Ramos (cell line): ENCODE data around the gene EIF2AK3.

Experiments used
- in situ Hi-C: fragments of 300-500 bp; cut with MboI; formaldehyde crosslinking; loops from one replicate; pipeline ENCODE4 v1.14.3; 2022; ENCODE audit warnings: low sequenced_read_pairs; ENCODE audit not compliant: unreplicated experiment

The EIF2AK3 gene

DNA sequence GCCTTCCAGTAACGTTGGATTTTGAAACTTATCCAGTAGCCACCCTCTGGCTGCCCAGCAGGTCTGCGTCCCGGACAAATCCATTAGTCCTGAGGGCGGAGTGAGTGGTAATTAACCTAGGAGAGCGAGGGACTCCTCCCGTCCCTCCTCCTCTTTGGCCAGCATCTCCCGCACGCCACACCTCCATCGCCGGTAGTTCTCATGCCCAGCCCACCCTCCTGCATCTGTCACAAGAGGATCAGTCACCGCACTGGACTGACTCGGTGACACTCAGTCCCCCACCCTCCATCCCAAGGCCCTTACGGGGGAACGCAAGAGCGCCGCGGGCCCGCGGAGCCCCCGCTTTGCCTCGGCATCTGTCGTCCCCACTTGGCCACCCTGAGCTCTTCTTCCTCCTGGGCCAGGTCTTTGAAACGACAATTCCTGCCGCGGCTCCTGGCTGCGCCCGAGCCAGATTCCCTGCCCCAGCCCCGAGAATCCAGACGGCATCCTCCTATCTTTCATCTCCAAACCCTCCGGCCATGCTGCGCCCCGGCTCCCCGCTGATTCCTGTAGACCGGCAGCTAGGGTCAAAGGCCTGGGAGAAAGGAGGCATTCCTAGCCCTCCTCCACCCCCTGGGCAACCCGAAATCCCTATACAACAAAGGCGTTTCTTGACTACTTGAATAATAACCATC is 77.5 kb downstream of the EIF2AK3 start:
- in situ Hi-C loops = loop anchor here (10.0 kb wide), 1 partner anchor 1295 kb away; no protein-coding TSS in a partner anchor

DNA sequence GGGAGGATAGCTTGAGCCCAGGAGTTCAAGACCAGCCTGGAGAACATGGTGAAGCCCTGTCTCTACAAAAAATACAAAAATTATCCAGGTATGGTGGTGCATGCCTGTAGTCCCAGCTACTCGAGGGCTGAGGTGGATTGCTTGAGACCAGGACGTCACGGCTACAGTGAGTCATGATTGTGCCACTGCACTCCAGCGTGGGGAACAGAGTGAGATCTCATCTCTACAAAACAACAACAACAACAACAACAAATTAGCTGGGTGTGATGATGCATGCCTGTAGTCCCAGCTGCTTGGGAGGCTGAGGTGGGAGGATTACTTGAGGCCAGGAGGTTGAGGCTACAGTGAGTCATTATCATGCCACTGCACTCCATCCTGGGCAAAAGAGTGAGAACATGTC is 81.0 kb downstream of the EIF2AK3 start:
- in situ Hi-C loops = loop anchor here (10.0 kb wide), 1 partner anchor 1299 kb away; no protein-coding TSS in a partner anchor

DNA sequence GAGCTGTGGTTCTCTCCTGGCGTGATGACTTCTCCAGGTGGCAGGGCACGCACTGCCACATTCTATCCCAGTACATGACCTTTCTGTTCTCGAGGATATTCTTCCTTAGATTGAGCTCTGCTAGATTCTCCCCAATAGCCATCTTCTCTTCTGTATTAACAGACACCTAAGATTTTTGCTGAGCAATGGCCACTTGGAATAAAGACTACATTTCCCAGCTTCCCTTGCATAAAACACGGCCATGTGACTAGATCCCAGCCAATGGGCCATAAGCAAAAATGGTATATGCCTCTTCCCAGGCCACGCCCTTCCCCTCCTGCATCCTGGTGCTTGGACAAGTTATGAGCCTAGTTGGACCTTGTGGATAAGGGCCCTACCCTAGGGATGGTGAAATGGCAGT is 82.1 kb downstream of the EIF2AK3 start:
- in situ Hi-C loops = loop anchor here (10.0 kb wide), 1 partner anchor 1300 kb away; no protein-coding TSS in a partner anchor

GRCh38 chr2:88543541-88544057 is 83.7 kb downstream of the EIF2AK3 start:
- in situ Hi-C loops = loop anchor here (10.0 kb wide), 1 partner anchor 1301 kb away; no protein-coding TSS in a partner anchor

GRCh38 chr2:88542668-88543067 is 84.6 kb downstream of the EIF2AK3 start:
- in situ Hi-C loops = loop anchor here (10.0 kb wide), 1 partner anchor 1302 kb away; no protein-coding TSS in a partner anchor

GRCh38 chr2:88540346-88540745 is 86.9 kb downstream of the EIF2AK3 start:
- in situ Hi-C loops = loop anchor here (10.0 kb wide), 1 partner anchor 1304 kb away; no protein-coding TSS in a partner anchor

- in situ Hi-C loops = no loop called here
Observed at GRCh38 chr2:88538362-88538917, 88.8 kb downstream of the EIF2AK3 start.

GRCh38 chr2:88537640-88538039 is 89.6 kb downstream of the EIF2AK3 start:
- in situ Hi-C loops = no loop called here

DNA sequence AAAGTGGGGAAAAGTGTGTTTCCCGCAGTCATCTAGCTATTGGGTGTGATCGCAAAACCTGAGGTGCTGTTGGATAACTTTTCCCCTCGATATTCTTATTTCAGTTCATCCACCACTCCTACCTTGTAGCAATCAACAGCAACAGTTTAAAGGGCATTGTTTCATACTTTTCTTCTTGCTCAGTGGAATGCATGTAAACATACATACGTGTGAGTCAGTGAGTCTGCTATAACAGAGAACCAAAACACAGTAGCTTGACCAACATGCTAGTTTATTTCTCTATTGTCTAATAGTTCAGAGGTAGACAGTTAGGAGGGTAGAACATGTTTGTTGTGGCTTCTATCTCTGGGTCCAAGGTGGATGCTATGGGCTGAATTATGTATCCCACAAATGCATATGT is 97.2 kb downstream of the EIF2AK3 start:
- in situ Hi-C loops = no loop called here

GRCh38 chr2:88521445-88522073 is 105.7 kb downstream of the EIF2AK3 start:
- in situ Hi-C loops = no loop called here

DNA sequence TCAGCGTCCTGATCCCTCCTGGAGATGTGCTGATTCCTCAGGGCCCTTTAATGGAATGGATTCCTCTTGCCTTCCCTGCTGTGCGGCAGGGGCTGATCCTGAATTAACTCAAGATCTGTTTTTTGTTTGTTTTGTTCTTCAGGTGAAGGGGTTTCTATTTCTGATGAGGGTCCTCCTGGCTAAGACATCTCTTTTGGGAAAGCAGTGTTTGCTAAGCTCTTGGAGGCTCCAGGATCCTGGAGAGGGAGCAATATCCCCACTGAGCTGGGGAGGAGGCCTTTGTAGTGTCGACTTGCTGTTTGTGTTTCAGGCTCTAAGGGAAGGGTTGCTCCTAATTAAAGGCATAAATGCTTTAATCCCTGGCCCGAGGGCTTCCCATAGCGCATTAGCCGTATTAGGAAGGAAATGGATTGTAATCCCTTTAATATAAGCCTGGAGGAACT is 109.5 kb downstream of the EIF2AK3 start:
- in situ Hi-C loops = no loop called here
